ENCODE results near the gene USO1. TPM values are rescaled to one million over a fixed set of nuclear protein-coding genes. Genes with fewer than 3 reads are reported as not detected.
A peak's percentile ranks its signal among the peaks of the same experiment; 100 is the strongest.
"Not testable (repeated sequence)": the region's sequence is repeated elsewhere in the genome, so short reads cannot be mapped to it uniquely, and the experiment has no call there.

The USO1 gene
- polyA plus RNA-seq, 3 donors = 76.8 to 86.5 (median 84.7) TPM

DNA sequence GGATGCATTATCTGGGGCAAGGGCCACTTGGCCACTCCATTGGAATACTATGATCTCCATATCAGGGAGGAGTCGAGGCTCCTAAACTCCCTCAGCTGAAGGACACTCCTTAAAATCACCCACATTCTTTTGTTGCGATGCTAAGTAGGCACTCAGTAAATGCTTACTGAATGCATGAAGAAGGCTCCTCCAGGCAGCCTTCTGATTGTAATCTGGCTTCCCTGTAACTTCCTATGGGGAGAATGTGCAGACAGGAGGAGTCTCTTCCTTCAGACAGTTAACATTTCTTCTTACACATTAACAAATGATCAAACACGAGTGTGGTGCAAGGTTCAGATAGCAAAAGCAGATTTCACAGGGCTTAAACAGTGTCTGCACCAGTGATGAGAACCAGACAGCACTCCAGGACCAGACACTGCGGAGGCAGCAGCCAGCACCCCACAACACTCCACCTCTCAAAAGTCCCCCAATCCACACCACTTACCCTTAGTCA lies 21.4 kb upstream of the USO1 start:
- no peak for DNase-seq (ENCODE audit: extremely low read depth in 1 of 11, low read depth in 9 of 11, low spot score in 4 of 11)

DNA sequence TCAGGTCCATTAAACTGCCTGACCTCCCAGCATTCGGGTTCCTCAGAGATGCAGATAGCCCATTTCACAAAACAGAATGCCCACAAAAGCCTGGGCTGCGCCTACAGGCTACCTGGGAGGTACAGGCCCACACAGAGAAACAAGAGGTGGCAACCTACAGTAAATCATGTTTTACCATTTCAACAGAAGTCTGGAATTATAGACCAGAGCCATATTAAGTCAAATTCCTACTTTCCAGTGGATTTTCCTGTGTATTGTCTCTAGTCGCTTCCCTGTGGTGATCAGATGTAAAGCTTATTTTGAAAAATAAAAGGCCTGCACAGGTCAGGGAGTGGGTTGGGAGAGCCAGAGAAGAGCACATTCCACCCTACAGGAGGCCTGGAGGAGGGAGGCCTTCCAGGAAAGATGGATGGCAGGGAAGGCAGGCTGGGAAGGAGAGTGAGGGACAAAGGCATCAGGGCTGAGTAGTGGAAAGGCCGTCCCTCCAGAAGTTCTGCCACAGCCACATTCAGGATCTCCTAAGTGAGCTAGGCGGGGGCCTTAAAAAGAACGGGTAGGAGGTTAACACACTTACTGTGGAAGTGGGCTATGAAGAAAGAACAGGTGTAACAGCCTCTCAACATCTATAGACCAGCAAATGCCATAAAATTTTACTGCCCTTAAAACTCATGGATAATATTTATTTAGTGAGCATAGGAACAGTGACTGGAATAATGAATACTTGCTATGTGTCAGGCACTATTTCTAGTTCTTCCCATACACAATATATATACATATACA lies 19.0 kb upstream of the USO1 start:
- DNase-seq (ENCODE audit: extremely low read depth in 1 of 11, low read depth in 9 of 11, low spot score in 4 of 11) = no peak

DNA sequence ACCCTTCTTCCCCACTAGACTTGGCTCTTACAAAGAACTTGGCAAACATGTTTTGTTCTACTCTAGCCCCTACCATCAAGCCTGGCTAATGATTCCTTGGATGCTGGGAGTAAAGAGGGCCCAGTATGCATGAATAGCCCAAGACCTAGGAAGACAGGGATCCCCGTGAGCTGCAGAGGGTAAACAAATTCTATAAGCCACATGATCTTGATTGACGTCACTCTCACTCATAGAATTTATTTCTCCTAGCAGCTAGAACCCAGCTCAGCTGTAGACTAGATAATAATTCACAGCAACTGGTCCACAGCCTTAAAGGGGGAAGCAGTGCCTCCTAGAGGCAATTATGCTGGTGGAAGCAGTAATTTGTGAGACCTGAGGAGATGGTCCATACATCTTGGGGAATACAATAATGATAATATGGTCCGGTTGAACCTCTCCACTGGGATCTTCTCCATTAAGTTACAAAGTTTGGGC lies 16.1 kb upstream of the USO1 start:
- DNase-seq (ENCODE audit: extremely low read depth in 1 of 11, low read depth in 9 of 11, low spot score in 4 of 11) = peak in 3 of 11 donors; percentile 10 to 70 (median 26)

DNA sequence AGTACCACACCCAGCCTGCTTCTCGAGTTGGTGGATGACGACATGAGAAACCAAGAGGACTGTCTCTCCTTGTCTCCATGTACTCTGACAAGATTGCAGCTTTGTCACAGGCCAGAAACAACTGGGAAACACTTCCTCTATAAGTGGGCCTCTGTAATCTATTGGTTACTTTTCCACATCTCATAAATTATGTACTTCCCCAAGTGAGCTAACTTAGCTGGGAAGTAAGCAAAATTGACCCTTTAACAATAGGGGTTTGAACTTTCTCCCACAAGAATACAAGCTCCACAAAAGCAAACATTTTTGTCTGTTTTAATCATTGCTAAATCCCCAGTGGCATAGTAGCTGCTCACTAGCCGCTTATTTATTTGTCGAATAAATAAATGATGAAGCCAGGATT lies 14.1 kb upstream of the USO1 start:
- DNase-seq (ENCODE audit: extremely low read depth in 1 of 11, low read depth in 9 of 11, low spot score in 4 of 11) = no peak

DNA sequence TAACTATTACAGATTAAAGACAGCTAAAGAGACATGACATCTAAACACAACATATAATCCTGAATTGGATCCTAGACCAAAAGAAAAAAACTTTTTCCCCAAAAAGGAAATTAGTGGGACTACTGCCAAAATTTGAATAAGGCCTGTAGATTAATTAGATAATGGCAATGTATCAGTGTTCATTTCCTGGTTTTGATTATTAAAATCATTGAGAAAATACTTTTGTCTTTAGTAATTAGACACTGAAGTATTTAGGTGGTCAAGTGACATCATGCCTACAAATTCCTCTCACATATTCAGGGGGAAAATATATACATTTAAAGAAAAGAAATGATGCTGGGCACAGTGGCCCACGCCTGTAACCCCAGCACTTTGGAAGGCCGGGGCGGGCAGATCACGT lies 10.4 kb upstream of the USO1 start:
- DNase-seq (ENCODE audit: extremely low read depth in 1 of 11, low read depth in 9 of 11, low spot score in 4 of 11) = no peak

DNA sequence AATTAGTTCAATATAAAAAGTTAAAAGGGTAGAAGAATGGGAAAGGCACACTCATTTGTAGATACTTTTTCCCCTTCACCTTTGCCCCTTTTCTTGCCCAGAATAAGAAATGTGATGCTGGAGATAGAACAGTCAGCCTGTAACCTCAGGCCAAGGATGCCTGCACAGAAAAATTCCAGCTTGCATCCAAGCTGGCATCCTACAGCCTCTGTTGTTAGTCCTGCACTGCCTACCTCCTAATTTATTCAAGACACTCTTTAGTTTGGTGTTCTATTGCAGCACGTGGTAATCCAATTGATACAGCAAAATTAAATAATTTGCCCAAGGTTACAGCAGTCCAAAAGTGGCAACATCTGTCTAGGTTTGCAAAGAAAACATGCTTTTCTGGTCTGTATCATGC lies 9.7 kb upstream of the USO1 start:
- DNase-seq (ENCODE audit: extremely low read depth in 1 of 11, low read depth in 9 of 11, low spot score in 4 of 11) = no peak

DNA sequence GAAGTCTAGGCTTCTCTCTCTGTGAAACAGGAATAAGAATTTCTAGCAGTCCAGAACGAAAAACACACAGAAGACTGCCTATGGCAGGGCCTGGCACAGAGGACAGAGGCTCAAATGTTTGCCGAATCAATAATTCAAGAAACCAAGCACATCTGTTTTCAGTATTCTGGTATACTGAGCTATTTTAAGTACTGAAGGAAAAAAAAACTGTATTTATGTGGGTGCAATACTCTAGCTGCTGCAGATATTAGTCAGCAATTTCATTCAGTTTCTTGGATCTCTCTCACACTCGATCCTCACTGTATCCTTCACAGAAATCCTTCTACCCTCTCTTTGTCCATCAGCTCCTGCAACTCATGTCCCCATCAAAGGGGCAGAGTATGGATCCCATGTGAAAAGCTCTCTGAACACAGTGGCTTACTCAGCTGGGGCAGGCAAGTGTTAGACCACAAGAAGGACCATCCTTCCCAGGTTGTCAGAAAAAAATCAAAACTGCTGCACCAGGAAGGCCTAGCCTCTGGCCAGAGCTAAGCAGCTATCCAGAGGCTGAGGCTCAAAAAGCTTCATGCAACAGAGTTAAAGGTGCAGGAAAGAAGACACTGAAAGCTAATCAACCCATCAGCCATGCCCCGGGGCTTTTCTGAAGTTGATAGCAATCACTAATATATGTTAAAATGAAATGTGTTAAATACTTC lies 9.1 kb upstream of the USO1 start:
- no peak for DNase-seq (ENCODE audit: extremely low read depth in 1 of 11, low read depth in 9 of 11, low spot score in 4 of 11)

DNA sequence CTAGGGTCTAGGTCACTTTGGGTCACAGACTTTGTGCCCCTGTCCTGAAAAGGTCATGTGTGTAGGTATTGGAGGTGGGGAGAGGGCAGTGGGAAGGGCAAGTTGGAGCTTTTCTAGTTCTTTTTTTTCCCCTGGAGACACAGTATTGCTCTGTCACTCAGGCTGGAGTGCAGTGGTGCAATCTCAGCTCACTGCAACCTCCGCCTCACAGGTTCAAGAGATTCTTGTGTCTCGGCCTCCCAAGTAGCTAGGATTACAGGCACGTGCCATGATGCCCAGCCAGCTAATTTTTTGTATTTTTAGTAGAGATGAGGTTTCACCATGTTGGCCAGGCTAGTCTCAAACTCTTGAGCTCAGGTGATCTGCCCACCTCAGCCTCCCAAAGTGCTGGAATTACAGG lies 8.3 kb upstream of the USO1 start:
- not testable (repeated sequence) for DNase-seq (ENCODE audit: extremely low read depth in 1 of 11, low read depth in 9 of 11, low spot score in 4 of 11)

DNA sequence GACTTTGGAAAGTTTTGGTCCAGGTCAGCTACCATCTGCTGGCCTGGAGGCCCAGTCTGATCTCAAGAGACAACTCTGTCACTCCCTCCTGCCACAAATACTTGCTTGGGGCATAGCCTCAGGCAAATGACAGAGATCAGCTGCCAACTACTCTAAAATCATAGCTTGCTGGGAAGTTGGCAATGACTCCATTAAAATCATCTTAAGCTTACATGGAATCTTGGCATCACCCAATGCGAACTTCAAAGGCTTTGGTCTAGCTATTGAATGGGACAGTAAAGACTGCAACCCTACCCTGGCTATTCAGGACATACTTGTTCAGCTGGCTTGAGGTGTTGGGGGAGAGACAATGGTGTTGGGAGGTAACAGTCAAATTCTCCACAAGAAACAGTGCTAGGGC lies 7.0 kb upstream of the USO1 start:
- no peak for DNase-seq (ENCODE audit: extremely low read depth in 1 of 11, low read depth in 9 of 11, low spot score in 4 of 11)

DNA sequence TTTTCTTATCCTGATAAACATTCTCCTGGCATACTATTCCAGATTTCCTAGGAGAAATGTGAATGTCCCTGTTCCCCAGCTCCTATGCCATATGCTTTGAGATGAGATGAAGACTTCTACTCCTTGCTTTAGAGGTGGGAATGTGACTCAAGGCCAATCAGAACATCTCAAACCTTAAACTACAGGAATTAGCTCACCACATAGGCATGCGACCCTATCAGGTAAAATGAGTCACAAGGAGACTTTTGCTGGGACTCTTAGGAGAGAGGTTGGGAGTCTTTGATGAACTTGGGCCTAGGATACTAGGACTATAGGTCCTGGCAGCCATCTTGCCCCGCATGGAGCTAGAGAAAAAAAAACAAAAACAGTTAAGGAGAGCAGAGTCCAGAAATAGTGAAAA lies 5.8 kb upstream of the USO1 start:
- DNase-seq (ENCODE audit: extremely low read depth in 1 of 11, low read depth in 9 of 11, low spot score in 4 of 11) = no peak

DNA sequence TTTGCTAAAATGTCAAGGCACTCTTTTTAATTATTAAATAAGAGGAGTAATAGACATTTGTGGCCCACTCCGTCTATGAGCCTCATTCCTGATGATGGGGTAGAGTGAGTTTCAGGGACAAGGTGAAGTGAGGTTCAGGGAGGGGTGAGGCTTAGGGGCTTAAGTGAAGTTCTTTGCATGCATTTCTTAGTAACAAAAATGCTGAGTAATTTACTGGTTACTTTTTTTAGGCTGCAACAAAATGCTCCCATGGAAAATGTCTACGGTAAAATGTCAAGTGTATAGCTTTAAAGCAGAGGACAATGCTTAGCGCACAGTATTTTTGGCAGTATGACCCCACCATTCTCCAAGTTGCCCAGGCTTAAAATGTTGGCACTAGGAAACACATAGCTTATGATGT lies 2.0 kb upstream of the USO1 start:
- no peak for DNase-seq (ENCODE audit: extremely low read depth in 1 of 11, low read depth in 9 of 11, low spot score in 4 of 11)

DNA sequence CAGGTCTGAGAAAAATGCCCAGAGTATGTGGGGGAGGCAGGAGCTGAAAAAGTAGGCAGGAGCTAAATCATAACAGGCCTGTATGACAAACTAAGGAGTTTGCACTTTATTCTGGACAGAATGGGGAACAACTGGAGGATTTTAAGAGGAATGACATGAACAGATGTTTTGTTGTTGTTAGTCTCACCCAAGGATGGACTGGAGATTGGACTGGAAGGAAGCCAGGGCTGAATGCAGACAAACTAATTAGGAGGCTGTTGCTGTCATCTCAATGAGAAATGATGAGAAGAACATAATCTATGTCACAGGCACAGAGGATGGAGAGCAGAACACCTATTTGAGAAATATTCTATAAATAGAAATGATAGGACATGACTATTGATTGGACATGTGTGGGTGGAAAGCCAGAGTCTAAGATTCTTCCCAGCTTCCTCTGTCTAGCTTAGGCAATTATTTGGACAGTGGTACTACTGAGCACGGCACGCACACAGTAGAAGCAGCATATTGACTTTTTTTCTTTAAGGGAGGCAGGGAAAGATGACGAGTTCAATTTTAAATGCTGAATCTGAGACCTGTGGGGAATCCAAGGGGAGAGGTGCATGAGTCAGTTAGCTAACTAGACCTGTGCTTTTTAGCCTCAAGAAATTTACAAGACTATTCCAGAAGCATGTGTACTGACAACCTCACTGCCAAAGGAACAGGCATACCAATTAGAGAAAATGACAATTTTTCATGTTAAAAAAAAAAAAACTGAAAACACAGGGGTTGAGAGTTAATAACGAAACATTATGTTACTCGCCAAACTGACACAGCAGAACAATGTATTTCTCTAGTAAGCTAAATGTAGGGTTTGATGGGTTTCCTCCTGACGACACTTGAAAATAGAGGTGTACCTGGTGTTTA lies 963 bp upstream of the USO1 start:
- peak in 6 of 11 donors; percentile 6 to 23 (median 14) for DNase-seq (ENCODE audit: extremely low read depth in 1 of 11, low read depth in 9 of 11, low spot score in 4 of 11)

DNA sequence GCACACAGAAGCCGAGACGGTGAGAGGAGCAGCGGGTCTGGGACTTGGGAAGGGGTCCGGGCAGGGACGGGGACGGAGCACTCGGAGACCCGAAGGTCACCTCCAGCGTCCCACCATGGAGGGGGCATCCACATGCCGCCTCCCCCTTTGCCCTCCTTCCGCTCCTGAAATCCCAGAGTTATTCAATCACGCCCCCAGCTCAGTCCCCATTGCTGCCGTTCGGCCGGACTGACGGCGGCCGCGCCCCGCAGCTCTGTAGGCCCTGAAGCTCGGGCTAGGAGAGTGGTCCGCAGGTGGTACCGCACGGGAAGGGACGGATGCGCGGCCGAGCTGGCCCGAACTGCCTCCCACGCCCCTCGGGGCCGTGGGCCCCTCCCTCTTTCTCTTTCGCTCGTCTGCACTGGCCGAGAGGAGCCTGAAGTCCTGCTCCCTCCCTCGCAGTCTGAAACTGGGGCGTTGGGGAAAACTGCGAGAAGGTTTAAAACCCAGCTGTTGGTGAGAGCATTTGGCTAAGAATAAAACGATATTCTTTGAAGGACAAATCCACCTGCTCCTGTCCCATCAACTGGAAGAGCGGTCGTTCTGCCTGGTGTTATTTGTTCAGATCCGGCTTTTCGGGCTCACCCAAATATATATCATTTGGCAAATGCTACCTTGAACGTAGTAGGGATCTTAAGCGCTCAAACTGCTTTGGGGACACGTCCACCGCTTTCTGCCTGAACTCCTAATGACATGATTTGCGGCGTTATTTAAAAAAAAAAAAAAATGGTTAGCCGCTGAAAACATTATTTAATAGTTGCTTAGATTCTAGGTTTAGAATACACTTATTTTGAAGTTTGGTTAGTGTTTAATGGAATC lies 719 bp downstream of the USO1 start:
- peak; percentile 56 to 75 (median 64) for DNase-seq (ENCODE audit: extremely low read depth in 1 of 11, low read depth in 9 of 11, low spot score in 4 of 11)

DNA sequence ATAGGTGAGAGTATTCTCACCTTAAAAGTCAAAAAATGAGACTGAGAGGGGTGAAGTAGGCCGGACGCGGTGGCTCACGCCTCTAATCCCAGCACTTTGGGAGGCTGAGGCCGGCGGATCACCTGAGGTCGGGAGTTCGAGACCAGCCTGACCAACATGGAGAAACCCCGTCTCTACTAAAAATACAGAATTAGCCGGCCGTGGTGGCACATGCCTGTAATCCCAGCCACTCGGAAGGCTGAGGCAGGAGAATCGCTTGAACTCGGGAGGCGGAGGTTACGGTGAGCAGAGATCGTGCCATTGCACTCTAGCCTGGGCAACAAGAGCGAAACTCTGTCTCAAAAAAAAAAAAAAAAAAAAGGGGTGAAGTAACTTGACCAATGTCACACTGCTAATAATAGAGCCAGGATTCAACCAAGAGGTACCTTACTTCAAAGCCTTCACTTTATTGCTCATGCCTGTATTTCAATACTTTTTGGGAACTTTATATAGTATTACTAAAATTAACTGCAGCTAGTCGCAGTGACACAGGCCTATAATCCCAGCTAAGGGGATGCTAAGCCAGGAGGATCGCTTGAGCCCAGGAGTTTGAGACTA lies 1.7 kb downstream of the USO1 start:
- not testable (repeated sequence) for DNase-seq (ENCODE audit: extremely low read depth in 1 of 11, low read depth in 9 of 11, low spot score in 4 of 11)

DNA sequence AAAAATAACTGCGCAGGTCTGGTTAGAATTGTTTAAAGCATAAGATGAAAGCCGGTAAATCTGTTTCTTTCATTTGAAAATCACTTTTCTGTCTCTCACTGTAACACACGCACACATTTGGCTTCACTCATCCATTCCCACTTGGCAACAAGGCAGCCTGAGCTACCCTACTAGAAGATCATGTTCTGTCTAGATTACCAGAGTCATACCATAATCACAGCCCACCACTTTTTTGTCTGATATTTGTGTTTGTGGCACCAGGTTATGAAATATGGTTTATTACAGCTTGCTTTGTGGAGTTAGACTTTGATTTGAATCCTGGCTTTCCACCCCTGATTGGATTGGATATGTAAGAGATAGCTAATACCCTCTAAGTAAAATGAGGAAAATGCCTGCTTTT lies 2.2 kb downstream of the USO1 start:
- no peak for DNase-seq (ENCODE audit: extremely low read depth in 1 of 11, low read depth in 9 of 11, low spot score in 4 of 11)

DNA sequence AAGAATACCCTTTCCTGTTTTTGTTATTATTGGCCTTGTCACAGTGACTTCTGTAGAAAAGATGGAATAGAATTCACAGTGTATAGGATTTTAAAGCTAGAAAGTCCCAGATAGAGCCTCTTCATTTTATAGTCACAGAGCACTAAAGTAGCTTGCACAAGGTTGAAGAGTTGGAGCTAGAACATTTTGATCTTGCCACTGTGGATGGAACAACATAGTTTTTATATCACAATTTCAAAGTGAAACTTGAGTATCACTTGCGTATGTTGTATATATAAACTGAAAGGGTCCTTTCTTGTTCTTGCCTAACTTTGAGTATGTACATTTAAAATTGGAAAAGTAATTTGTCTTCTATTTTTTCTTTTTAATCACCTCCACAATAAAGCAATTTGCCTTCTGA lies 2.7 kb downstream of the USO1 start:
- DNase-seq (ENCODE audit: extremely low read depth in 1 of 11, low read depth in 9 of 11, low spot score in 4 of 11) = no peak

DNA sequence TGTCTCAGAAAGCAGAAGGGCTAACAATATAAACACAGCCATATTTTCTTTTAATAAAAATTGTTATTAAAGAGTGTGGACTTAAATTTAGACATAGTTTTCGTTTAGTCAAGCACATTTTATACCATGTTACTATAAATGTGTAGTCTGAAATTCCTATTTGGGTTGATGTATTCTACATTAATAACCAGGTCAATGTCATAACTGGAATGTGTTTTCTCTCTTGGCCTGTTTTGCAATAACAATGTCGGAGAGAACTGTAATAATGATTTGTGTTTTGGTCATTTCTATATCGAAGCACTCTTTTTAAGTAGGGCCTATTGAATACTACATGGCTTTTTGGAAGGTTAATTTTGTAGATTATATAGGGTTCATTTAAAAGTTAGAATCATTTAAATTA lies 5.5 kb downstream of the USO1 start:
- peak in 1 of 11 donors; percentile 4 for DNase-seq (ENCODE audit: extremely low read depth in 1 of 11, low read depth in 9 of 11, low spot score in 4 of 11)

DNA sequence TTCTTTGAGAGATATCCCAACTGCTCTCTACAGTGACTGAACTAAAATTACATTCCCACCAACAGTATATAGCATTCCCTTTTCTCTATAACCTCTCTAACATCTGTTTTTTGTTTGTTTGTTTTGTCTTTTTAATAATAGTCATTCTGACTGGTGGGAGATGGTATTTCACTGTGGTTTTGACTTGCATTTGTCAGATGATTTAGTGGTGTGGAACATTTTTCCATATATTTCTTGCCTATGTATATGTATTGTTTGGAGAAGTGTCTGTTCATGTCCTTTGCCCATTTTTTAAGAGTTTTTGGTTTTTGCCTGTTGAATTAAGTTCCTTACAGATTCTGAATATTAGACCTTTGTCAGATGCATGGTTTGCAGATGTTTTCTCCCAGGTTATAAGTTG lies 9.0 kb downstream of the USO1 start:
- no peak for DNase-seq (ENCODE audit: extremely low read depth in 1 of 11, low read depth in 9 of 11, low spot score in 4 of 11)

Data from renal cortex interstitium (tissue), 11 donors.